ENCODE data around the gene NCLN. TPM values are rescaled to one million over a fixed set of nuclear protein-coding genes. Genes with fewer than 3 reads are reported as not detected.
A peak's percentile ranks its signal among the peaks of the same experiment; 100 is the strongest.

Gene NCLN
- total RNA-seq, 1 experiment from 2014 or later = 84.1 TPM

GRCh38 chr19:3137119-3137518, 48.6 kb upstream of the NCLN start:
- H3K27ac Mint-ChIP-seq (ENCODE audit: low read depth, unreplicated experiment) = peak overlapping the region; percentile 57
- peaks cover 16% of the 10 kb centered on the region for H3K4me1 Mint-ChIP-seq (ENCODE audit: insufficient read depth, unreplicated experiment)
- ChIA-PET CTCF (interaction anchor here (1.0 to 3.6 kb wide), 3 partner anchors 8 to 26 kb away, joined by 4 to 18 read pairs (median 6); no protein-coding TSS in a partner anchor), POLR2A (interaction anchor here (0.6 to 2.5 kb wide), 6 partner anchors 9 to 186 kb away, joined by 3 to 12 read pairs (median 4); no protein-coding TSS in a partner anchor)
- peaks cover 19% of the 10 kb centered on the region for H3K36me3 Mint-ChIP-seq (ENCODE audit: insufficient read depth, unreplicated experiment)
- DNase-seq (ENCODE audit: unreplicated experiment) = no peak
- intact Hi-C loops (cut with micrococcal nuclease) = no loop called here
- no peaks in the 10 kb centered on the region for H3K27me3 Mint-ChIP-seq (ENCODE audit: insufficient read depth, unreplicated experiment)
- peak overlapping the region; percentile 73 for H3K4me3 Mint-ChIP-seq (ENCODE audit: unreplicated experiment)
- H3K9me3 Mint-ChIP-seq (ENCODE audit: unreplicated experiment) = no peaks in the 10 kb centered on the region
- BruUV-seq (replicated peaks) = TSS peak; percentile 37
- no peak for TF ChIP-seq CTCF (IDR thresholded peaks at IDR 0.05; ENCODE audit: unreplicated experiment)

- POLR2A ChIA-PET = interaction anchor here (0.7 to 2.5 kb wide), 3 partner anchors 9 to 188 kb away, joined by 3 to 12 read pairs (median 5); no protein-coding TSS in a partner anchor
- DNase-seq (ENCODE audit: unreplicated experiment) = no peak
- Mint-ChIP-seq H3K27ac (ENCODE audit: low read depth, unreplicated experiment) (no peak overlapping the region), H3K4me3 (ENCODE audit: unreplicated experiment) (no peak overlapping the region), H3K27me3 (ENCODE audit: insufficient read depth, unreplicated experiment) (no peaks in the 10 kb centered on the region), H3K36me3 (ENCODE audit: insufficient read depth, unreplicated experiment) (peaks cover 19% of the 10 kb centered on the region), H3K9me3 (ENCODE audit: unreplicated experiment) (no peaks in the 10 kb centered on the region), H3K4me1 (ENCODE audit: insufficient read depth, unreplicated experiment) (peaks cover 21% of the 10 kb centered on the region)
- no peak for TF ChIP-seq CTCF (IDR thresholded peaks at IDR 0.05; ENCODE audit: unreplicated experiment)
- intact Hi-C loops (cut with micrococcal nuclease) = no loop called here
- no TSS peak for BruUV-seq (replicated peaks)
- CTCF ChIA-PET = interaction anchor here (0.6 to 3.6 kb wide), 2 partner anchors 9 to 12 kb away, joined by 3 to 18 read pairs; no protein-coding TSS in a partner anchor
These were observed 47.5 kb upstream of the NCLN start for GRCh38 chr19:3138268-3138667.

GRCh38 chr19:3140667-3141038, 45.1 kb upstream of the NCLN start:
- POLR2A ChIA-PET = interaction anchor here (1.0 to 1.9 kb wide), 4 partner anchors 9 to 45 kb away, joined by 3 to 5 read pairs (median 3); partner anchors contain the start of gene NCLN
- Mint-ChIP-seq H3K4me3 (ENCODE audit: unreplicated experiment) (no peak overlapping the region), H3K36me3 (ENCODE audit: insufficient read depth, unreplicated experiment) (peaks cover 19% of the 10 kb centered on the region), H3K4me1 (ENCODE audit: insufficient read depth, unreplicated experiment) (peaks cover 21% of the 10 kb centered on the region), H3K9me3 (ENCODE audit: unreplicated experiment) (no peaks in the 10 kb centered on the region), H3K27ac (ENCODE audit: low read depth, unreplicated experiment) (peak overlapping the region; percentile 97), H3K27me3 (ENCODE audit: insufficient read depth, unreplicated experiment) (no peaks in the 10 kb centered on the region)
- TF ChIP-seq CTCF (IDR thresholded peaks at IDR 0.05; ENCODE audit: unreplicated experiment) = no peak
- no TSS peak for BruUV-seq (replicated peaks)
- intact Hi-C loops (cut with micrococcal nuclease) = no loop called here
- DNase-seq (ENCODE audit: unreplicated experiment) = no peak
- CTCF ChIA-PET = interaction anchor here (0.6 to 1.4 kb wide), 4 partner anchors 10 to 36 kb away, joined by 3 to 4 read pairs (median 3); no protein-coding TSS in a partner anchor

- no TSS peak for BruUV-seq (replicated peaks)
- intact Hi-C loops (cut with micrococcal nuclease) = no loop called here
- H3K9me3 Mint-ChIP-seq (ENCODE audit: unreplicated experiment) = no peaks in the 10 kb centered on the region
- no peaks in the 10 kb centered on the region for H3K27me3 Mint-ChIP-seq (ENCODE audit: insufficient read depth, unreplicated experiment)
- peaks cover 15% of the 10 kb centered on the region for H3K36me3 Mint-ChIP-seq (ENCODE audit: insufficient read depth, unreplicated experiment)
- POLR2A ChIA-PET = interaction anchor here (0.7 to 2.0 kb wide), 11 partner anchors 10 to 916 kb away, joined by 3 to 11 read pairs (median 3); partner anchors contain the start of genes NCLN and TLE5
- peak; percentile 93 for DNase-seq (ENCODE audit: unreplicated experiment)
- peaks cover 21% of the 10 kb centered on the region for H3K4me1 Mint-ChIP-seq (ENCODE audit: insufficient read depth, unreplicated experiment)
- peak overlapping the region; percentile 97 for H3K27ac Mint-ChIP-seq (ENCODE audit: low read depth, unreplicated experiment)
- no peak for TF ChIP-seq CTCF (IDR thresholded peaks at IDR 0.05; ENCODE audit: unreplicated experiment)
- CTCF ChIA-PET = interaction anchor here (0.6 to 2.2 kb wide), 7 partner anchors 10 to 905 kb away, joined by 3 to 10 read pairs (median 3); no protein-coding TSS in a partner anchor
- H3K4me3 Mint-ChIP-seq (ENCODE audit: unreplicated experiment) = peak overlapping the region; percentile 63
These were observed 43.4 kb upstream of the NCLN start for GRCh38 chr19:3142292-3142670.
